ENCODE data around the gene GDI1.

Gene GDI1

GRCh38 chrX:154471839-154472684, 35.1 kb downstream of the GDI1 start:
- in situ Hi-C loops (cut with HindIII; ENCODE audit: low pct_ligation_motif_present, low sequenced_read_pairs), result no loop called here
- no peaks in the 10 kb centered on the region for H3K27me3 ChIP-seq (replicated peaks)
- no peak overlapping the region for H3K27ac ChIP-seq
- DNase-seq, result no peak
- no peak overlapping the region for H3K4me3 ChIP-seq (ENCODE audit: low read depth, low read length)
- no peak for TF ChIP-seq CTCF (IDR thresholded peaks at IDR 0.05; ENCODE audit: low read depth, low read length, missing control alignments)
- peaks cover 10% of the 10 kb centered on the region for H3K36me3 ChIP-seq (replicated peaks)

GRCh38 chrX:154472685-154473632, 36.0 kb downstream of the GDI1 start:
- H3K27ac ChIP-seq, result no peak overlapping the region
- in situ Hi-C loops (cut with HindIII; ENCODE audit: low pct_ligation_motif_present, low sequenced_read_pairs), result no loop called here
- H3K36me3 ChIP-seq (replicated peaks), result peaks cover 10% of the 10 kb centered on the region
- H3K4me3 ChIP-seq (ENCODE audit: low read depth, low read length), result no peak overlapping the region
- H3K27me3 ChIP-seq (replicated peaks), result no peaks in the 10 kb centered on the region
- DNase-seq, result no peak
- TF ChIP-seq CTCF (IDR thresholded peaks at IDR 0.05; ENCODE audit: low read depth, low read length, missing control alignments), result no peak

GRCh38 chrX:154473683-154474082, 36.7 kb downstream of the GDI1 start:
- TF ChIP-seq CTCF (IDR thresholded peaks at IDR 0.05; ENCODE audit: low read depth, low read length, missing control alignments), result no peak
- no peak overlapping the region for H3K4me3 ChIP-seq (ENCODE audit: low read depth, low read length)
- DNase-seq, result no peak
- H3K27ac ChIP-seq, result no peak overlapping the region
- in situ Hi-C loops (cut with HindIII; ENCODE audit: low pct_ligation_motif_present, low sequenced_read_pairs), result no loop called here
- peaks cover 10% of the 10 kb centered on the region for H3K36me3 ChIP-seq (replicated peaks)
- H3K27me3 ChIP-seq (replicated peaks), result no peaks in the 10 kb centered on the region

GRCh38 chrX:154476821-154477220, 39.9 kb downstream of the GDI1 start:
- H3K36me3 ChIP-seq (replicated peaks), result peaks cover 4% of the 10 kb centered on the region
- H3K27ac ChIP-seq, result no peak overlapping the region
- no peak overlapping the region for H3K4me3 ChIP-seq (ENCODE audit: low read depth, low read length)
- in situ Hi-C loops (cut with HindIII; ENCODE audit: low pct_ligation_motif_present, low sequenced_read_pairs), result no loop called here
- no peaks in the 10 kb centered on the region for H3K27me3 ChIP-seq (replicated peaks)
- no peak for DNase-seq
- no peak for TF ChIP-seq CTCF (IDR thresholded peaks at IDR 0.05; ENCODE audit: low read depth, low read length, missing control alignments)

GRCh38 chrX:154477891-154478477, 41.0 kb downstream of the GDI1 start:
- Histone ChIP-seq H3K4me3 (ENCODE audit: low read depth, low read length) (peak overlapping the region; percentile 51), H3K27me3 (replicated peaks) (no peaks in the 10 kb centered on the region), H3K36me3 (replicated peaks) (peaks cover 3% of the 10 kb centered on the region), H3K27ac (no peak overlapping the region)
- in situ Hi-C loops (cut with HindIII; ENCODE audit: low pct_ligation_motif_present, low sequenced_read_pairs), result no loop called here
- TF ChIP-seq CTCF (IDR thresholded peaks at IDR 0.05; ENCODE audit: low read depth, low read length, missing control alignments), result no peak
- no peak for DNase-seq

Data from brain microvascular endothelial cell (primary cell).